Activated T-helper 9 cell treated with anti-CD3 and anti-CD28 coated beads, Interleukin-2, amount 50 U/mL, for 16 hours (primary cell): ENCODE results near the gene FBXO24.

ENCODE experiments used
- DNase-seq: peaks from one replicate; pipeline ENCODE4 v3.0.0-alpha.2; 2020; ENCODE audit warnings: low read depth

FBXO24 gene

DNA sequence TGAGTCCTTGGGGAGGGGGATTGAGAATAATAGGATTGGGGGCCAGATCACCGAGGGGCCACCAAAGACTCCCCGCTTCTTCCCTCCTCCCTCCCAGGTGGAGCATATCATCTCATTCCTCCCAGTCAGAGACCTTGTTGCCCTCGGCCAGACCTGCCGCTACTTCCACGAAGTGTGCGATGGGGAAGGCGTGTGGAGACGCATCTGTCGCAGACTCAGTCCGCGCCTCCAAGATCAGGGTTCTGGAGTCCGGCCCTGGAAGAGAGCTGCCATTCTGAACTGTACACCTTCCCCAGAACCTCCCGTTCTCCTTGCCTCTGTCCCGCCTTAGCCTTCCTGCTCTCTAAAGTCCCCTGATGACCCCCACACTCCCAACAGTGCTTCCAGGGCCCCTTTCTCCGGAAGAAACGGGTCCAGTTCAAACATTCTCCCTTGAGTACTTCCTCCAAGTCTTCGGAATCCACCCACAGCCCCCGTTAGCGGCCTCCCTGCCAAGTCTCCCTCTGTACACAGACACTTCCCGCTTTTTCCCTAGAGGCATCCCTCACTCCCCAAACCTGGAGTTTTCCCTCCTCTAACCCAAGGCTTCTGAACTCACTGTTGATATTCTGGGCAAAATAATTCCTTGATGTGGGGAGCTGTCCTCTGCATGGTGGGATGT, 4.1 kb downstream of the FBXO24 start:
- no peak for DNase-seq

DNA sequence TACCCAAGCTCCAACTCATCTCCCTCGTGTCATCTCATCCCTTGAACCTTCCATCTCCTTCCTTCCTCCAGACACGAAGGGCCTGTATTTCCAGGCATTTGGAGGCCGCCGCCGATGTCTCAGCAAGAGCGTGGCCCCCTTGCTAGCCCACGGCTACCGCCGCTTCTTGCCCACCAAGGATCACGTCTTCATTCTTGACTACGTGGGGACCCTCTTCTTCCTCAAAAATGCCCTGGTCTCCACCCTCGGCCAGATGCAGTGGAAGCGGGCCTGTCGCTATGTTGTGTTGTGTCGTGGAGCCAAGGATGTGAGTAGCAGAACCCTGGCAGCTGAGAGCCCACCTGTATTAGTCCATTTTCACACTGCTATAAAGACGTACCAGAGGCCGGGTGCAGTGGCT, 5.5 kb downstream of the FBXO24 start:
- DNase-seq = no peak

DNA sequence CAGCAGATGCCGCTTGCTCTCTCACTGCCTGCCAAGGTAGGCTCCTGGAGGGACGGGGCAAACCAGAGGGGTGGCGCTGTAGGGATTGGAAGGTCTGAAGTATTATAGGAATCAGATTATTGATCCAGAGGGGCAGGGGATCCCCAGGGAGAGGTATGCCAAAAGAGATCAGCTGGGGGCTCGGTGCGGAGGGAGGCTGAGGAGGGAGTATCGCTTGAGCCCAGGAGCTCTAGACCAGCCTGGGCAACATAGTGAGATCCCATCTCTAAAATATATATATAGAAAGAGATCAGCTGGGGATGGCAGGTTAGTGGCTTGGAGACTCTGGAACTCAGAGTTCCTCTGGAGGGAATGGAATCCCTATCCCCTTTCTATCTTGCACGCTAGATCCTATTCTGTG, 9.1 kb downstream of the FBXO24 start:
- DNase-seq = no peak

DNA sequence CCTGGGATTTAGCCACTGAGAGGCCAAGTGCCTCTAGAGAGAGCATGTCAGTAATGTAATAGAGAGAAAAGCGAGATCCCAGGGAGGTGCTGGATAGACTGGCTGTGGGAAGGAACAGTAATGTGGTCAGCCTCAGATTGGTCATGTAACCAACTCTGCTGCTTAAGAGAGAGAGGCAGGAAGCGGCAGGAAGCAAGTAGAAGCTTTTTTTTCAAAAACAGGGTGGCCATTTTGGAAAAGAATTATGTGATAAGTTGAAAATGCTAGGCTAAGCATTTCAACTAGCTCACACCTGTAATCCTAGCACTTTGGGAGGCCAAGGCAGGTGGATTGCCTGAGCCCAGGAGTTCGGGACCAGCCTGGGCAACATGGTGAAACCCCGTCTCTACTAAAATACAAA, 12.3 kb downstream of the FBXO24 start:
- no peak for DNase-seq

DNA sequence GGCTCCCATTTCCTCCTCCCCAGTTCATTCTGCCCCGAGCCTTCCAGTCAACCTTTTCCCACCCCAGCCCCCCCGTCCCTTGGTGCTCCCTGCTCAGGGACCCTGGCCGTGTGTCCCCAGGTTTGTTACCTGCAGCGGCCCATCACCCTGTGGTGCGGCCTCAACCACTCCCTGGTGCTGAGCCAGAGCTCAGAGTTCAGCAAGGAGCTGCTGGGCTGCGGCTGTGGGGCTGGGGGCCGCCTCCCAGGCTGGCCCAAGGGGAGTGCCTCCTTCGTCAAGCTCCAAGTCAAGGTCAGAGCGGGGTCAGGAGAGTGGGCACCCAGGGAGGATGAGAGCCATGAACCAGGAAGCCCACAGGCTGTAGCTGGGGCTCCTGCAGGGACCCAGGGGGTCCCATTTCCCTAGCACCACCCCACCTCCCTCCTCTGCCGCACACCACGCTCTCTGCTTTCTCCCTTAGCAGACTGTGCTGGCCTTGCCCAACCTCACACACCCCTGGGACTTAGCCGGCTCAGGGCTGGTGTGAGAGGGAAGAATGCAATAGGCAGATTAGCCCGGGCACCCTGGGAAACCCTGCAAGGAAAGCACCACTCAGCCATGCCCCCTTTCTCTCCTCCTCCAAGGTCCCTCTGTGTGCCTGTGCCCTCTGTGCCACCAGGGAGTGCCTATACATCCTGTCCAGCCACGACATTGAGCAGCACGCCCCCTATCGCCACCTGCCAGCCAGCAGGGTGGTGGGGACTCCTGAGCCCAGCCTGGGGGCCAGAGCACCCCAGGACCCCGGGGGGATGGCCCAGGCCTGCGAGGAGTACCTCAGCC, 14.0 kb downstream of the FBXO24 start:
- no peak for DNase-seq

DNA sequence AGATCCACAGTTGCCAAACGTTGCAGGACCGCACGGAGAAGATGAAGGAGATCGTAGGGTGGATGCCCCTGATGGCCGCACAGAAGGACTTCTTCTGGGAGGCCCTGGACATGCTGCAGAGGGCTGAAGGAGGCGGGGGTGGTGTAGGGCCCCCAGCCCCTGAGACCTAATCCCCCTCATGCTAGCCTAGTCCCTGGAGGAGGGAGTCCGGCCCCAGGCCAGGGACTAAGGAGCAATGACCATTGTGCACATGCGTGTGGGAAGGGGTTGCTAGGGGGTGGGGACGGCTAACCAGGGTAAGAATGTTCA, 14.6 kb downstream of the FBXO24 start:
- no peak for DNase-seq

- DNase-seq = no peak
These were observed 17.0 kb downstream of the FBXO24 start for GRCh38 chr7:100602889-100603725.

DNA sequence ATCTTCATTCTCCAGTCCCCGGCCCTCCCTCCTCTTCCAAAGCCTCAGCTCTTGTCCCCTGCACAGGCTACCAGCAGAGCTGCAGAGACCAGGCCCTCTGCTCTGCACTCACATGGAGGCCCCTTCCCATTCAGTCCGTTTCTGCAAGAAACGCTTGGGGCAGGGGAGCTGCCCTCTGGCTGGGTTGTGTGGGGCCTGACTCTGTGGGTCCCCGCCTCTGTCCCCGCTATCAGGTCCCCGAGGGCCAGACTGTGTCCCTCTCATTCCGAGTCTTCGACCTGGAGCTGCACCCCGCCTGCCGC, 17.5 kb downstream of the FBXO24 start:
- DNase-seq = no peak

GRCh38 chr7:100604028-100604975, 18.2 kb downstream of the FBXO24 start:
- peak; percentile 68 for DNase-seq

DNA sequence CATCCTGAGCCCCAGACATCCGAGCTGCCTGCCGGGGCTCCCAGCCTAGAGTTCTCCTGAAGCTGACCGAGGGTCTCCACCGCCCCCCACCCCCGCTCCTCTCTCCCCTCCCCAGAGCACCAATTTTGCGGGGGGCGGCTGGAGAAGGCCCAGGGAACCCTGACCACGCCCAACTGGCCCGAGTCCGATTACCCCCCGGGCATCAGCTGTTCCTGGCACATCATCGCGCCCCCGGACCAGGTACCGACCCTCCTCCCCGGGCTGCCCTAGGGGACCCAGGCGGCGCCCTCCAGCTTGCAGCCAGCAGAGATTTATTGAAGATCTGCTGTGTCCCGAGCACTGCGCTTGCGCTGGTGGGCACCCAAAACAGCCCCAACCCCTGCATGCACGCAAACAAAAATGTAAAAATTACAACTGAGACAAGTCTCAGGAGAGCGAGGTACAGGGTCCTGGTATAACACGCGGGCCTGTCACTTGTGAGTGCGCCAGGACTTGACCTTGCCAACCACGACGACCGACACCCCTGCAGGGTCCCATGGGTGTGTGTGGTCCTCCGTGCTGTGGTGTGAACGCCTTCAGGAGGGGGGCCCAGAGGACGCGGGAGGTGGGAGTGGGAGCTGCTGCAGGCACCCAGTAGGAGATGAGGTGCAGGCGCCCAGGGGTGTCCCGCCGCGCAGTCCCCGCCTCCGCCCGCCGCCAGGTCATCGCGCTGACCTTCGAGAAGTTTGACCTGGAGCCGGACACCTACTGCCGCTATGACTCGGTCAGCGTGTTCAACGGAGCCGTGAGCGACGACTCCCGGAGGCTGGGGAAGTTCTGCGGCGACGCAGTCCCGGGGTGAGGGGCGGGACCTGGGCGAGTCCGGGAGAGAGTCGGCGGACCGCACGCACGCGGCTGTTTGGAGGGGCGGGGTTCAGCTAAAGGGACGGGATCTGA, 19.1 kb downstream of the FBXO24 start:
- peak; percentile 24 for DNase-seq

- no peak for DNase-seq
These were observed 20.2 kb downstream of the FBXO24 start for GRCh38 chr7:100606313-100606712.

GRCh38 chr7:100607111-100607510, 21.0 kb downstream of the FBXO24 start:
- no peak for DNase-seq

GRCh38 chr7:100609958-100610357, 23.8 kb downstream of the FBXO24 start:
- no peak for DNase-seq

- DNase-seq = peak; percentile 97
These were observed 26.0 kb downstream of the FBXO24 start, which contains the start of gene MOSPD3 for GRCh38 chr7:100611983-100612729. MOSPD3 (plus strand) TSS chr7:100612540; CDS start chr7:100612792, 252 bp downstream.

GRCh38 chr7:100612730-100613390, 26.7 kb downstream of the FBXO24 start:
- DNase-seq = no peak

DNA sequence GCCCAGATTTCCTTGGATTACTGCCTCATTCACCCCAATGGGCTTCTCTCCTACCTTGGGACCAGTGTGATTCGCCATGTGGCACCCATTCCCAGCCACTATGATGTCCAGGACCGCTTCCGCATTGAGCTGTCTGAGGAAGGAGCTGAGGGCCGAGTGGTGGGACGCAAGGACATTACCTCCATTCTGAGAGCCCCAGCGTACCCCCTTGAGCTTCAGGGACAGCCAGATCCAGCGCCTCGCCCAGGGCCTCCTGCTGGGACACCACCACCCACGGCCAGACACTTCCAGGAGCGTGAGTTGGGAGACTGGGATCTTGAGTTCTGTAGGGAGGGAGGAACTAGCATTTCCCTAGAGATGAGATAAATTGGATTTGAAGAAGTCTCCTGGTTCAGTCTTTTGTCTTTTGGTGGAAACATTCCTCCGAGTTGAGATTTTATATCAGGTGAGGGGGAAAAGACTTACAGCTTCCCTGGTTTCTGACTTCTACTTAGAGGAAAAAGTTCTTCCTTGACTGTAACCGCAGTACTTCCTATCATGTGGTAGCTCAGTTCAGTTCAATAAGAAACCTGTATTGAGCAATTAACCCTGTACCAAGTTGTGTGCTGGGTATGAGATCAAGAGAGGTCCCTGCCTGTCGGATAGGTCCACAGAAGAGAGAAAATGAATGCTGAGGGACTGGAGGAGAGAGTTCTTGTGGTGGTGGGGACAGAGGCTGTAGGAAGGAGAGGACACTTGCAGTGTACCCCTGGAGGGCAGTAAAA, 27.5 kb downstream of the FBXO24 start:
- DNase-seq = no peak

GRCh38 chr7:100614308-100614861, 28.3 kb downstream of the FBXO24 start:
- no peak for DNase-seq

DNA sequence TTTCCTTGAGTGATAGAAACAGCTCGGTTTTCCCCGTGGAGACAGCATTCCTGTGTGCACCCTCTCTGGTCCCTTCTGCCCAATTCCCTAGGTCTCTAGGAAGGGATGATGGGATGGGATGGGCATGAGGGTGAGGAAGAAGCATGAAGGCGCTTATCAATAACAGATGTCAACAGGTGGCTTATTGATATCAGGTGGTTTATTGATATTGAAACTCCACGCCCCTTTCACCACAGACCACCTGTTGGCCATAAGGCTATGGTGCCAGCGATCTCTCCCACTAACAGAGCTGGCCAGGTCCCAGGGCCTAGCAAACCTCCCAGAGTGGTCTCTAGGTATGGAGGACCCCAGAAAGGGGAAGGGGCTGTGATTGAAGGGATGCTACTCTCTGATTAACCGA, 34.1 kb downstream of the FBXO24 start:
- no peak for DNase-seq
